GM19397 (cell line): ENCODE data around the gene PROC.

ENCODE experiments used
- ATAC-seq: cut with Tn5 transposase; IDR thresholded peaks from one replicate; pipeline ENCODE4 v1.9.1; 2021; ENCODE audit warnings: mild to moderate bottlenecking, moderate library complexity; ENCODE audit not compliant: unreplicated experiment

PROC gene

GRCh38 chr2:127418300-127419111 lies at the start of gene PROC:
Gene PROC, plus strand, starts transcription at chr2:127418427. Its CDS starts 1,516 bp downstream, at chr2:127419943.
- ATAC-seq: no peak

- ATAC-seq: no peak
These were observed 48.2 kb upstream of the PROC start for GRCh38 chr2:127370010-127370409.

- ATAC-seq: no peak
These were observed 47.2 kb upstream of the PROC start for GRCh38 chr2:127371037-127371436.

- no peak for ATAC-seq
These were observed 44.7 kb upstream of the PROC start for GRCh38 chr2:127373362-127374083.

- no peak for ATAC-seq
These were observed 42.0 kb upstream of the PROC start for GRCh38 chr2:127376257-127376656.

- no peak for ATAC-seq
These were observed 41.0 kb upstream of the PROC start for GRCh38 chr2:127377262-127377661.

GRCh38 chr2:127378720-127379119 lies 39.5 kb upstream of the PROC start:
- no peak for ATAC-seq

- ATAC-seq: no peak
These were observed 38.4 kb upstream of the PROC start for GRCh38 chr2:127379712-127380355.

- no peak for ATAC-seq
These were observed 36.5 kb upstream of the PROC start for GRCh38 chr2:127381762-127382161.

- ATAC-seq: no peak
These were observed 35.4 kb upstream of the PROC start for GRCh38 chr2:127382831-127383230.

- ATAC-seq: no peak
These were observed 33.7 kb upstream of the PROC start for GRCh38 chr2:127384529-127384928.

- ATAC-seq: no peak
These were observed 32.0 kb upstream of the PROC start for GRCh38 chr2:127386246-127386645.

- peak; percentile 69 for ATAC-seq
These were observed 31.2 kb upstream of the PROC start for GRCh38 chr2:127386764-127387654.

- peak; percentile 83 for ATAC-seq
These were observed 30.4 kb upstream of the PROC start, which contains the start of gene MAP3K2 for GRCh38 chr2:127387655-127388422. Gene MAP3K2, minus strand, starts transcription at chr2:127387975. Its CDS starts 44,846 bp downstream, at chr2:127343129.

- no peak for ATAC-seq
These were observed 29.6 kb upstream of the PROC start for GRCh38 chr2:127388423-127389164.

GRCh38 chr2:127389778-127390435 lies 28.3 kb upstream of the PROC start:
- no peak for ATAC-seq

GRCh38 chr2:127392133-127392827 lies 25.9 kb upstream of the PROC start:
- ATAC-seq: no peak
